Ishikawa (cell line): ENCODE measurements around the gene TMEM11.

Experiments used
- CEBPB ChIP-seq: IDR thresholded peaks from 2 replicates; pipeline ENCODE4 v1.6.1; 2012
- CREB1 ChIP-seq: IDR thresholded peaks from 2 replicates; pipeline ENCODE4 v1.6.1; 2012; ENCODE audit warnings: low read depth
- EGR1 ChIP-seq: IDR thresholded peaks from 2 replicates; pipeline ENCODE4 v1.6.1; 2012
- EP300 ChIP-seq: IDR thresholded peaks from 2 replicates; pipeline ENCODE4 v1.6.1; 2012; ENCODE audit warnings: borderline replicate concordance
- FOXM1 ChIP-seq: IDR thresholded peaks from 2 replicates; pipeline ENCODE4 v1.6.1; 2012; ENCODE audit warnings: low read depth, borderline replicate concordance
- MAX ChIP-seq: IDR thresholded peaks from 2 replicates; pipeline ENCODE4 v1.6.1; 2012
- NFIC ChIP-seq: IDR thresholded peaks from 2 replicates; pipeline ENCODE4 v1.6.1; 2012
- RAD21 ChIP-seq: IDR thresholded peaks from 2 replicates; pipeline ENCODE4 v1.6.1; 2012; ENCODE audit warnings: low read depth
- TAF1 ChIP-seq: IDR thresholded peaks from 2 replicates; pipeline ENCODE4 v1.6.1; 2012; ENCODE audit warnings: low read depth, mild to moderate bottlenecking
- TCF12 ChIP-seq: IDR thresholded peaks from 2 replicates; pipeline ENCODE4 v1.6.1; 2012; ENCODE audit warnings: low read depth
- TEAD4 ChIP-seq: IDR thresholded peaks from 2 replicates; pipeline ENCODE4 v1.6.1; 2012
- YY1 ChIP-seq: IDR thresholded peaks from 2 replicates; pipeline ENCODE4 v1.6.1; 2012; ENCODE audit warnings: low read depth
- ZBTB7A ChIP-seq: IDR thresholded peaks from 2 replicates; pipeline ENCODE4 v1.6.1; 2012; ENCODE audit warnings: low read depth
- TF ChIP-seq, protein P1 (sequence below): IDR thresholded peaks from 2 replicates; pipeline ENCODE4 v1.6.1; 2012
- TF ChIP-seq, protein P2 (sequence below): IDR thresholded peaks from 2 replicates; pipeline ENCODE4 v1.6.1; 2012; ENCODE audit warnings: low read depth, mild to moderate bottlenecking

Gene TMEM11

DNA sequence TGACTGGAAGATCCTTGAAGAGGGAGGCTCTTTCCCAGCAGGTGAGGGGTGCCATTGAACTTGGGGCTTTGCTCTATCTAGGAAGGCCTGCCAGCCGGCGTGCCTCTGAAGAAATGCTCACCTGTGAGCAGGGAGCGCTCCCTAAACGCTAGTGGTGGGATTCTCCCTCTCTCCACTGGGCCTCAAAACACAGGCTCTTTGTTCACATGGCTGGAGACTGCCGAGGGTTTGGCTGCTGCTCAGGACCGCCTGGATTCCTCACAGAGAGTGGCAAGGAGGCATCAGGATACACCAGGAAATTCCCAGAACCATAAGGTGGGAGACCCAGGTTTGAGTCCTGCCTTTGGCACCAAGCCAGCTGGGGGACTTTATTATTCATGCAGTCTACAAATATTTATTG lies 17.6 kb upstream of the TMEM11 start:
- no peak for TF ChIP-seq EGR1
- no peak for TF ChIP-seq RAD21
- no peak for TF ChIP-seq CREB1
- TF ChIP-seq MAX, result no peak
- TF ChIP-seq TCF12, result no peak
- peak; percentile 23; the same call in 1 of the 2 replicates for TF ChIP-seq NFIC
- TF ChIP-seq TAF1, result no peak

- TF ChIP-seq CEBPB, result no peak
- TF ChIP-seq EP300, result no peak
- TF ChIP-seq MAX, result no peak
- no peak for TF ChIP-seq TAF1
- no peak for TF ChIP-seq EGR1
- no peak for TF ChIP-seq NFIC
- TF ChIP-seq RAD21, result no peak
- TF ChIP-seq CREB1, result no peak
- TF ChIP-seq YY1, result no peak
- TF ChIP-seq FOXM1, result no peak
- TF ChIP-seq TEAD4, result no peak
- TF ChIP-seq TCF12, result no peak
- TF ChIP-seq, protein P1, sequence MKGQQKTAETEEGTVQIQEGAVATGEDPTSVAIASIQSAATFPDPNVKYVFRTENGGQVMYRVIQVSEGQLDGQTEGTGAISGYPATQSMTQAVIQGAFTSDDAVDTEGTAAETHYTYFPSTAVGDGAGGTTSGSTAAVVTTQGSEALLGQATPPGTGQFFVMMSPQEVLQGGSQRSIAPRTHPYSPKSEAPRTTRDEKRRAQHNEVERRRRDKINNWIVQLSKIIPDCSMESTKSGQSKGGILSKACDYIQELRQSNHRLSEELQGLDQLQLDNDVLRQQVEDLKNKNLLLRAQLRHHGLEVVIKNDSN, result no peak
- TF ChIP-seq ZBTB7A, result no peak
- TF ChIP-seq, protein P2, sequence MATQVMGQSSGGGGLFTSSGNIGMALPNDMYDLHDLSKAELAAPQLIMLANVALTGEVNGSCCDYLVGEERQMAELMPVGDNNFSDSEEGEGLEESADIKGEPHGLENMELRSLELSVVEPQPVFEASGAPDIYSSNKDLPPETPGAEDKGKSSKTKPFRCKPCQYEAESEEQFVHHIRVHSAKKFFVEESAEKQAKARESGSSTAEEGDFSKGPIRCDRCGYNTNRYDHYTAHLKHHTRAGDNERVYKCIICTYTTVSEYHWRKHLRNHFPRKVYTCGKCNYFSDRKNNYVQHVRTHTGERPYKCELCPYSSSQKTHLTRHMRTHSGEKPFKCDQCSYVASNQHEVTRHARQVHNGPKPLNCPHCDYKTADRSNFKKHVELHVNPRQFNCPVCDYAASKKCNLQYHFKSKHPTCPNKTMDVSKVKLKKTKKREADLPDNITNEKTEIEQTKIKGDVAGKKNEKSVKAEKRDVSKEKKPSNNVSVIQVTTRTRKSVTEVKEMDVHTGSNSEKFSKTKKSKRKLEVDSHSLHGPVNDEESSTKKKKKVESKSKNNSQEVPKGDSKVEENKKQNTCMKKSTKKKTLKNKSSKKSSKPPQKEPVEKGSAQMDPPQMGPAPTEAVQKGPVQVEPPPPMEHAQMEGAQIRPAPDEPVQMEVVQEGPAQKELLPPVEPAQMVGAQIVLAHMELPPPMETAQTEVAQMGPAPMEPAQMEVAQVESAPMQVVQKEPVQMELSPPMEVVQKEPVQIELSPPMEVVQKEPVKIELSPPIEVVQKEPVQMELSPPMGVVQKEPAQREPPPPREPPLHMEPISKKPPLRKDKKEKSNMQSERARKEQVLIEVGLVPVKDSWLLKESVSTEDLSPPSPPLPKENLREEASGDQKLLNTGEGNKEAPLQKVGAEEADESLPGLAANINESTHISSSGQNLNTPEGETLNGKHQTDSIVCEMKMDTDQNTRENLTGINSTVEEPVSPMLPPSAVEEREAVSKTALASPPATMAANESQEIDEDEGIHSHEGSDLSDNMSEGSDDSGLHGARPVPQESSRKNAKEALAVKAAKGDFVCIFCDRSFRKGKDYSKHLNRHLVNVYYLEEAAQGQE, result no peak
These were observed 14.9 kb upstream of the TMEM11 start for GRCh38 chr17:21228845-21229244.

- TF ChIP-seq, protein P1, result no peak
- TF ChIP-seq YY1 (no peak), CEBPB (no peak), CREB1 (no peak), NFIC (no peak), TAF1 (no peak), ZBTB7A (no peak), FOXM1 (no peak), RAD21 (no peak), EP300 (no peak), TEAD4 (no peak), MAX (no peak)
- TF ChIP-seq, protein P2, result no peak
These were observed 14.2 kb upstream of the TMEM11 start for GRCh38 chr17:21228111-21228510.

DNA sequence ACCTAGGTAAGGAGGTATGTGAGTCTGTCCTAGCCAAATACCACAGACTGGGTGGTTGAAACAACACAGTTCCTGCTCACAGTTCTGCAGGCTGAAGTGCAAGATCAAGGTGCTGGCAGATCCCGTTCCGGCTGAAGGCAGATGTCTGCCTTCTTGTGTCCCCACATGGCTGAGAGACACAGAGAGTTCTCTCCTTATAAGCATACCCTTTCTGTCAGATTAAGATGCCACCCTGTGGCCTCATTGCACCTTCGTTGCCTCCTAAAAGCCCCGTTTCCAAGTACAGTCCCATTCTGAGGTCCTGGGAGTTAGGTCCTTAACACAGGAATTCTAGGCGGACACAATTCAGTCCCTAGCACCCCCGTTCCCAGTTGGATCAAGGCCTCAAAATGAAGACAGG lies 9.1 kb upstream of the TMEM11 start:
- no peak for TF ChIP-seq ZBTB7A
- TF ChIP-seq NFIC, result no peak
- no peak for TF ChIP-seq FOXM1
- TF ChIP-seq YY1, result no peak
- TF ChIP-seq CREB1, result no peak
- TF ChIP-seq EGR1, result no peak
- TF ChIP-seq, protein P1, result no peak
- no peak for TF ChIP-seq RAD21
- TF ChIP-seq EP300, result no peak
- TF ChIP-seq, protein P2, result no peak
- no peak for TF ChIP-seq TAF1
- TF ChIP-seq CEBPB, result no peak
- no peak for TF ChIP-seq TEAD4
- TF ChIP-seq MAX, result no peak
- no peak for TF ChIP-seq TCF12
